Adrenal gland (tissue), 5 donors: ENCODE results near the gene SLC29A1.
"Not testable (repeated sequence)": the region's sequence is repeated elsewhere in the genome, so short reads cannot be mapped to it uniquely, and the experiment has no call there.

Experiments used
- CTCF ChIP-seq, 6 experiments: fragments of 450-650 bp in 4 of 6; fragments of 200-600 bp in 2 of 6; sonication (generic) in 1 of 6; IDR thresholded peaks; 1 replicate in 5 of 6; 2 replicates in 1 of 6; pipeline versions ENCODE4 v1.5.1 to v1.8.0; 2016 to 2021; ENCODE audit warnings: antibody characterized with exemption in 6 of 6, mild to moderate bottlenecking in 2 of 6, moderate library complexity in 1 of 6
- POLR2A ChIP-seq, 2 donors: fragments of 450-650 bp; IDR thresholded peaks; one replicate each; pipeline ENCODE4 v1.6.1; 2017; ENCODE audit warnings: antibody characterized with exemption in 2 of 2, mild to moderate bottlenecking in 2 of 2, moderate library complexity in 1 of 2
- donor health status: DM: no; HTN: no; CAD: no.

GRCh38 chr6:44185356-44185755 is 38.0 kb upstream of the SLC29A1 start:
- not testable (repeated sequence) for TF ChIP-seq CTCF, POLR2A (IDR thresholded peaks at IDR 0.05)
